Liver (tissue), 3 donors: Measurements from ENCODE around the gene ROBO3.

Source experiments
- ATF3 ChIP-seq: IDR thresholded peaks from 2 replicates; pipeline ENCODE4 v1.6.1; 2016; ENCODE audit warnings: antibody characterized with exemption
- CTCF ChIP-seq: fragments of 150-350 bp; IDR thresholded peaks from 2 replicates; pipeline ENCODE4 v1.5.1; 2017; ENCODE audit warnings: improper control_type of control experiment, low read depth, low read length; ENCODE audit not compliant: missing input control
- HNF4A ChIP-seq, 2 donors: conservative IDR thresholded peaks; 2 replicates each; pipeline ENCODE4 v1.6.1; 2016; ENCODE audit warnings: antibody characterized with exemption in 2 of 2, mild to moderate bottlenecking in 2 of 2
- REST ChIP-seq: IDR thresholded peaks from 2 replicates; pipeline ENCODE4 v1.6.1; 2016; ENCODE audit warnings: antibody characterized with exemption, mild to moderate bottlenecking
- TAF1 ChIP-seq: conservative IDR thresholded peaks from 2 replicates; pipeline ENCODE4 v1.6.1; 2016; ENCODE audit warnings: antibody characterized with exemption, mild to moderate bottlenecking
- donor health status: healthy.
- donor health status: healthy.

DNA sequence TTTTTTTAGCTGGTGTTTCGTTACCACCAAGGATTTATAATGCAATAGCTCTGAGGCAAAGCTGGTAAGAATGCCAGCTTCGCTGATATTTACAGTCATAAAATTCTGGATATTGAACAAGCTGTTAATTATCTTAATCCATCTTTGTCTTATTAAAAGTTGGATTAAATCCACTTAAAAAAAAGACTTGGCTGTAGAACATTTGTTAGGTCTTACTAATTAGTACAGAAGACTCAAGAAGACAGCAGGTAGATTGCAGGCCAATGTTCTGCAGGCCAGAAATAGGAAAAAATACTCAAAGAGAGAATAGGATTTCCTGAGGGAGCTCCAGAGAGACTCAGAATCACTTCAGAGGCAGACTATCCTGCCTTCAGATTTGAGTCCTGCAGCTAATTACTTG lies 24.9 kb downstream of the ROBO3 start:
- no peak for TF ChIP-seq CTCF
- TF ChIP-seq REST, result no peak
- TF ChIP-seq TAF1, result no peak
- no peak for TF ChIP-seq ATF3
- no peak for TF ChIP-seq HNF4A (conservative IDR thresholded peaks at IDR 0.05)
